Endothelial cell (in vitro differentiated cells): ENCODE data around the gene NUDT4B. TPM values are rescaled to one million over a fixed set of nuclear protein-coding genes. Genes with fewer than 3 reads are reported as not detected.
"Not testable (repeated sequence)": the region's sequence is repeated elsewhere in the genome, so short reads cannot be mapped to it uniquely, and the experiment has no call there.

Experiments
- DNase-seq: peaks from one replicate; pipeline ENCODE4 v3.0.0; 2021; ENCODE audit warnings: low spot score
- H3K27ac Mint-ChIP-seq: one replicate; pipeline ENCODE4 v1.8.0; 2021; ENCODE audit warnings: mixed read lengths, inconsistent platforms; ENCODE audit not compliant: unreplicated experiment
- H3K27me3 Mint-ChIP-seq: one replicate; pipeline ENCODE4 v1.8.0; 2021; ENCODE audit warnings: mild to moderate bottlenecking, moderate library complexity, mixed read lengths, inconsistent platforms; ENCODE audit not compliant: unreplicated experiment
- H3K36me3 Mint-ChIP-seq: one replicate; pipeline ENCODE4 v1.8.0; 2021; ENCODE audit warnings: mild to moderate bottlenecking, low read depth, mixed read lengths, inconsistent platforms; ENCODE audit not compliant: unreplicated experiment
- H3K4me1 Mint-ChIP-seq: one replicate; pipeline ENCODE4 v1.8.0; 2021; ENCODE audit warnings: mild to moderate bottlenecking, mixed read lengths, inconsistent platforms; ENCODE audit not compliant: unreplicated experiment
- H3K4me3 Mint-ChIP-seq: one replicate; pipeline ENCODE4 v1.8.0; 2021; ENCODE audit warnings: mild to moderate bottlenecking, mixed read lengths, inconsistent platforms; ENCODE audit not compliant: unreplicated experiment
- H3K9me3 Mint-ChIP-seq: one replicate; pipeline ENCODE4 v1.8.0; 2021; ENCODE audit warnings: mixed read lengths, inconsistent platforms; ENCODE audit not compliant: unreplicated experiment
- long read RNA-seq: library from polyadenylated mRNA; unstranded; transcript quantifications from one replicate; pipeline ENCODE4 v2.0.0, GENCODE V29; 2020; ENCODE audit not compliant: unreplicated experiment
- total RNA-seq: library from RNA; stranded (reverse); fragmentation: NEBNext Ultra II Directional; extraction: Animal tissue kit (Norgen Biotek cat#: 25700); gene quantifications from one replicate; pipeline ENCODE4 v1.2.1, GENCODE V29; 2021; ENCODE audit not compliant: unreplicated experiment

Gene NUDT4B
- total RNA-seq: not detected
- long read RNA-seq: 0 reads

GRCh38 chr1:148748563-148749334, at the start of gene NUDT4B:
NUDT4B (plus strand) TSS chr1:148748774; CDS start chr1:148748953, 179 bp downstream.
- H3K27ac Mint-ChIP-seq, H3K4me3 Mint-ChIP-seq, DNase-seq, H3K27me3 Mint-ChIP-seq, H3K4me1 Mint-ChIP-seq, H3K9me3 Mint-ChIP-seq, H3K36me3 Mint-ChIP-seq: not testable (repeated sequence)

- not testable (repeated sequence) for H3K27ac Mint-ChIP-seq, H3K27me3 Mint-ChIP-seq, H3K9me3 Mint-ChIP-seq, H3K4me3 Mint-ChIP-seq, DNase-seq, H3K36me3 Mint-ChIP-seq, H3K4me1 Mint-ChIP-seq
These were observed 49.2 kb upstream of the NUDT4B start for GRCh38 chr1:148699357-148699756.

GRCh38 chr1:148702242-148702641, 46.3 kb upstream of the NUDT4B start:
- H3K4me3 Mint-ChIP-seq, H3K4me1 Mint-ChIP-seq, H3K9me3 Mint-ChIP-seq, H3K27ac Mint-ChIP-seq, DNase-seq, H3K27me3 Mint-ChIP-seq, H3K36me3 Mint-ChIP-seq: not testable (repeated sequence)

- not testable (repeated sequence) for H3K4me3 Mint-ChIP-seq, H3K27me3 Mint-ChIP-seq, H3K36me3 Mint-ChIP-seq, H3K9me3 Mint-ChIP-seq, DNase-seq, H3K27ac Mint-ChIP-seq, H3K4me1 Mint-ChIP-seq
These were observed 44.5 kb upstream of the NUDT4B start for GRCh38 chr1:148703973-148704591.

GRCh38 chr1:148705316-148705948, 43.1 kb upstream of the NUDT4B start:
- not testable (repeated sequence) for DNase-seq, H3K27ac Mint-ChIP-seq, H3K9me3 Mint-ChIP-seq, H3K4me3 Mint-ChIP-seq, H3K36me3 Mint-ChIP-seq, H3K27me3 Mint-ChIP-seq, H3K4me1 Mint-ChIP-seq

- not testable (repeated sequence) for H3K4me1 Mint-ChIP-seq, H3K9me3 Mint-ChIP-seq, H3K27ac Mint-ChIP-seq, DNase-seq, H3K27me3 Mint-ChIP-seq, H3K36me3 Mint-ChIP-seq, H3K4me3 Mint-ChIP-seq
These were observed 39.7 kb upstream of the NUDT4B start for GRCh38 chr1:148708779-148709333.

GRCh38 chr1:148710772-148711523, 37.6 kb upstream of the NUDT4B start:
- DNase-seq, H3K27ac Mint-ChIP-seq, H3K27me3 Mint-ChIP-seq: not testable (repeated sequence)

GRCh38 chr1:148712353-148712752, 36.2 kb upstream of the NUDT4B start:
- not testable (repeated sequence) for H3K4me3 Mint-ChIP-seq, H3K36me3 Mint-ChIP-seq, H3K27ac Mint-ChIP-seq, H3K9me3 Mint-ChIP-seq, H3K4me1 Mint-ChIP-seq, H3K27me3 Mint-ChIP-seq, DNase-seq

More at GRCh38 chr1:148710772-148711523, 37.6 kb upstream of the NUDT4B start:
- not testable (repeated sequence) for H3K4me3 Mint-ChIP-seq, H3K4me1 Mint-ChIP-seq, H3K36me3 Mint-ChIP-seq, H3K9me3 Mint-ChIP-seq

GRCh38 chr1:148715518-148715917, 33.1 kb upstream of the NUDT4B start:
- H3K4me3 Mint-ChIP-seq, H3K27me3 Mint-ChIP-seq, H3K27ac Mint-ChIP-seq, H3K4me1 Mint-ChIP-seq, H3K36me3 Mint-ChIP-seq, DNase-seq, H3K9me3 Mint-ChIP-seq: not testable (repeated sequence)

- DNase-seq, H3K36me3 Mint-ChIP-seq, H3K27ac Mint-ChIP-seq, H3K27me3 Mint-ChIP-seq, H3K4me3 Mint-ChIP-seq, H3K4me1 Mint-ChIP-seq, H3K9me3 Mint-ChIP-seq: not testable (repeated sequence)
These were observed 31.5 kb upstream of the NUDT4B start for GRCh38 chr1:148716966-148717520.

GRCh38 chr1:148720918-148721317, 27.7 kb upstream of the NUDT4B start:
- not testable (repeated sequence) for H3K9me3 Mint-ChIP-seq, H3K27ac Mint-ChIP-seq, H3K4me1 Mint-ChIP-seq, H3K36me3 Mint-ChIP-seq, DNase-seq, H3K4me3 Mint-ChIP-seq, H3K27me3 Mint-ChIP-seq
